Islet precursor cell (in vitro differentiated cells): ENCODE data around the gene IDUA.
"Not testable (repeated sequence)": the region's sequence is repeated elsewhere in the genome, so short reads cannot be mapped to it uniquely, and the experiment has no call there.

ENCODE experiments used
- DNase-seq: peaks from one replicate; pipeline ENCODE4 v3.0.0-alpha.2; 2018

IDUA gene

DNA sequence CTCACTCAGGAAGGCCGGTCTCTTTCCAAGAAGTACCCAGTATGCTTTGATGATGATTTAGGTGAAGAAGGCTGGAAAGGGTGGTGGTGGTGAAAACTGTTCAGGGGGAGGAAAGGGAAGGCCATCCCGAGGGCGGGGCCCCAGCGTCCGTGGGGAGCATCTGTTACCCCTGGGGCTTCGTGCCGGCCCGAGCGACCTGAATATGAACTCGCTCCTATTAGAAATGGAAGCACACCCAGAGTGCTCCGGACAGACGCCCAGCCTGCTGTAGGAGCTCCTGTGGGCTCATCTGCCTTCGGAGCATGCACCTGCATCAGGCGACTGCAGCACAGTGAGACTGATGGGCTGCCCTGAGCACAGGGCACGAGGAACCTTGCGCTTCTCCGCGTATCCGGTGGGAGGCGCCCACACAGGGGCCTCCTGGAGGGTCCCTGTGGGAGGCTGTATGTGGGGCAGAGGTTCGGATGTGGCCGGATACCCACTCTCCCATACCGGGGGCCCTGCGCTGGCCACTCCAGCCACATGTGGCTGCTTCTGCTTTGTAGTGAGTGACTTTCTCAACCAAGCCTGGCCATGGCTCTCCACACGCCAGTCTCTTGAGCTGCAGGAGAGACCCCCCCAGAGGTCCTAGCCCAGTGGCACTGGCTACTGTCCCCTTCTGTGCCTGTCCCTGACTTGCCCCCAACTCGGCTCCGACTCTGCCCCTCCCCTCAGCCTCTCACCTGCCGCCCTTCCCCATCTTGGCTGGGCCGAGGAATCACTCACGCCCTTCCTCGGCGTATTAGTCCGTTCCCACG is 61.3 kb downstream of the IDUA start:
- DNase-seq, result peak; percentile 43

DNA sequence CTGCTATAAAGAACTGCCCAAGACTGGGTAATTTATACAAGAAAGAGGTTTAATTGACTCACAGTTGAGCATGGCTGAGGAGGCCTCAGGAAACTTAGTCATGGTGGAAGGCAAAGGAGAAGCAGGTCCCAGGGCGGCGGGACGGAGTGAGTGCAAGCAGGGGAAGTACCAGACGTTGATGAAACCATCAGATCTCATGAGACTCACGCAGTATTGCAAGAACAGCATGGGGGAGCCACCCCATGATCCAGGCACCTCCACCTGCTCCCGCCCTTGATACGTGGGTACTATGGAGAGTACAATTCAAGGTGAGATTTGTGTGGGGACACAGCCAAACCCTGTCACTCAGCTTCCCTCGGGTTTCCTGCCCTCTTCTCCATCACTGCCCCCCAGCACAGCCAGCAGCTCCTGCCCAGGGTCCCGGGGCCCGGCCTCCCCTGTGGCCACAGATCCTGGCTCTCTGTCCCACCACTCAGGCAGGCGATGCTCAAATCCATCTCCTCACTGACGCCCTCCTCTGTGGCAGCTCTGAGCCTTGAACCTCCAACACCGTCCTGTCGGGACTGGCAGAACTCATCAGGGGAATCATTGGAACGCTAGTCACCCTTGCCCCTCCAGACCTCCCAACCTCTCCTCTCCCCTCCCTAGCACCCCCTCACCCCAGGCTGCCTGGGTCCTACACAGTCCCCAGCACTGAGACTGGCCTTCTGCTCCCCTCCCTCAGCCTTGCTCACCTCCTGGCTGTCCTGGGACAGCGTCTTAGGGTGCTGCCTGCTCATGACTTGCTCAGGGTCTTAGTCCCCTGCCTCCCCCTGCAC is 62.1 kb downstream of the IDUA start:
- peak; percentile 35 for DNase-seq

DNA sequence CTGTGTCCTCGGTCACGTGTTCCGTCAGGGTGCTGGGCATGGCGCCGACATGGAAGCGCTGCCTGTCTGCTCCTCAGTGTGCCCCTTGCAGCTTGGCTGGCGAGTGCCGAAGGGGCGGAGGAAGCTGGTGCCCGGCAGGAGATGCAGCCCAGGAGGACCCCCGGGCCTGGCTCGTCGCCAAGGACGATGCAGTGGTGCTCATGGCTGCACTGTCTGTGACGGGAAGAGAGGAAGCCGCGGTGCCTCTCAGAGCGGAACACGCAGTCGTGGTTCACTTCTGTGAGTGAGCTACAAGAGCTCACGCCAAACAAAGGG is 62.7 kb downstream of the IDUA start:
- peak; percentile 32 for DNase-seq

- DNase-seq, result peak; percentile 67
Measured at GRCh38 chr4:1050486-1051213, 63.8 kb downstream of the IDUA start.

GRCh38 chr4:1051472-1051871 is 64.6 kb downstream of the IDUA start:
- peak; percentile 19 for DNase-seq

- DNase-seq, result peak; percentile 46
Measured at GRCh38 chr4:1052231-1052671, 65.4 kb downstream of the IDUA start.

DNA sequence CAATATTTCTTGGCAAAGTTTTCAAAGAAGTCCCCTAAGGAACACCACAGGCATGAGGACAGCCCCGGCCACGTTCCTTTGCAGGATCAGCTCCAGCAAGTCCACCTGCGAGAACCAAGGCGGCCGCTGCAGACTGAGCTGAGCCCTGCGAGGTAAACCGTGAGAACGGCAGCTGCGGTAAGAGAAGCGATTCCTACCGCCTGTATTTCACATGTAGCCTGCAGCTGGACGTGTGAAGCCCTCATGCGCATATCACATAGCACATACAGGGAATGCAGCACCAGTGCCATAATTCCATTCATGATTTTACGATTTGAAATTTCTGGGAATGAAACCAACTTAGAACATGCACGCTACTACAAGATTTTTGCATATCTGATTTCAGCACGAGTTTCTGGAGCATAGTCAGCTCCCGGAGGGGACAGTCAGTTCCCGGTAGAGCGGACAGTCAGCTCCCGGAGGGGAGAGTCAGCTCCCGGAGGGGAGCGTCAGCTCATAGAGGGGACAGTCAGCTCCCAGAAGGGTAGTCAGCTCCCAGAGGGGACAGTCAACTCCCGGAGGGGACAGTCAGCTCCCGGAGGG is 66.3 kb downstream of the IDUA start:
- DNase-seq, result peak; percentile 55

DNA sequence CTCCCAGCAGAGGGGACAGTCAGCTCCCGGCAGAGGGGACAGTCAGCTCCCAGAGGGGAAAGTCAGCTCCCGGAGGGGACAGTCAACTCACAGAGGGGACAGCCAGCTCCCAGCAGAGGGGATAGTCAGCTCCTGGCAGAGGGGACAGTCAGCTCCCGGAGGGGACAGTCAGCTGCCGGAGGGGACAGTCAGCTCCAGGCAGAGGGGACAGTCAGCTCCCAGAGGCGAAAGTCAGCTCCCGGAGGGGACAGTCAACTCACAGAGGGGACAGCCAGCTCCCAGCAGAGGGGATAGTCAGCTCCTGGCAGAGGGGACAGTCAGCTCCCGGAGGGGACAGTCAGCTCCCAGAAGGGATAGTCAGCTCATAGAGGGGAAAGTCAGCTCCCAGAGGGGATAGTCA is 67.0 kb downstream of the IDUA start:
- DNase-seq, result not testable (repeated sequence)
